HCT116 (cell line): ENCODE measurements around the gene GDPD1. TPM values are rescaled to one million over a fixed set of nuclear protein-coding genes. Genes with fewer than 3 reads are reported as not detected.
"Not testable (repeated sequence)": the region's sequence is repeated elsewhere in the genome, so short reads cannot be mapped to it uniquely, and the experiment has no call there.

Source experiments
- ATAC-seq: fragments of 200-7000 bp; cut with Tn5 transposase; 2 replicates; pipeline ENCODE4 v1.9.1; 2020; ENCODE audit warnings: mild to moderate bottlenecking, moderate library complexity
- BruUV-seq: library from RNA; stranded (reverse); fragments of 400-500 nt; replicated peaks from 2 replicates; lab custom pipeline; 2021; lab: Mats Ljungman, UMichigan
- CTCF ChIA-PET: fragments of 300-600 bp; sonication (Branson Sonifier 250); formaldehyde crosslinking; loops from one replicate; lab custom pipeline; 2021; ENCODE audit warnings: antibody characterized with exemption; lab: Charles Lee
- POLR2A ChIA-PET: fragments of 300-600, 350-600 bp; sonication (Branson Sonifier 250); formaldehyde crosslinking; loops from one replicate; lab custom pipeline; 2021; ENCODE audit warnings: antibody characterized with exemption; lab: Charles Lee
- RAD21 ChIA-PET, 2 experiments: fragments of 300-600 bp; sonication (Branson Sonifier 250); formaldehyde crosslinking; loops; one replicate each; lab custom pipeline; 2023; ENCODE audit warnings: low total read pairs in 2 of 2; ENCODE audit not compliant: uncharacterized antibody in 2 of 2, unreplicated experiment in 2 of 2, low non-redundant PET in 1 of 2; lab: Charles Lee
- DNase-seq: peaks from one replicate; pipeline ENCODE4 v3.0.0-alpha.2; 2010; ENCODE audit warnings: low read depth, low spot score
- H2AFZ ChIP-seq: fragments of 200-600 bp; shearing (Covaris generic), sonication (generic); 2 replicates; pipeline ENCODE4 v1.6.1; 2017; ENCODE audit warnings: low read depth, mixed run types, mixed read lengths, antibody characterized with exemption, low read length; ENCODE audit not compliant: poor library complexity, severe bottlenecking
- H3K27ac ChIP-seq: 2 replicates; pipeline ENCODE4 v1.5.1; 2012; ENCODE audit warnings: low read depth, low read length
- H3K27me3 ChIP-seq: fragments of 200-600 bp; sonication (generic); 2 replicates; pipeline ENCODE4 v1.6.1; 2016; ENCODE audit warnings: mixed run types, low read length, mixed read lengths; ENCODE audit not compliant: insufficient read depth
- H3K36me3 ChIP-seq, 2 experiments: fragments of 200-500 bp in 1 of 2; fragments of 200-600 bp in 1 of 2; sonication (Bioruptor generic) in 1 of 2; sonication (generic) in 1 of 2; 2 replicates each; pipeline versions ENCODE4 v1.5.1 to v1.6.1; 2014 to 2016; ENCODE audit warnings: low read length in 2 of 2, inconsistent platforms in 1 of 2, mixed read lengths in 1 of 2, mixed run types in 1 of 2; ENCODE audit not compliant: insufficient read depth in 2 of 2, control insufficient read depth in 1 of 2
- H3K4me1 ChIP-seq, 2 experiments: fragments of 200-600 bp in 1 of 2; sonication (generic) in 1 of 2; 2 replicates each; pipeline versions ENCODE4 v1.5.1 to v1.6.1; 2012 to 2017; ENCODE audit warnings: low read length in 2 of 2, inconsistent platforms in 1 of 2, mild to moderate bottlenecking in 1 of 2, mixed read lengths in 1 of 2, mixed run types in 1 of 2, moderate library complexity in 1 of 2; ENCODE audit not compliant: insufficient read depth in 2 of 2, control insufficient read depth in 1 of 2
- H3K4me2 ChIP-seq: fragments of 200-600 bp; sonication (generic); 2 replicates; pipeline ENCODE4 v1.6.1; 2017; ENCODE audit warnings: mixed run types, low read length, mixed read lengths
- H3K4me3 ChIP-seq, 2 experiments: fragments of 200-600 bp in 1 of 2; sonication (generic) in 1 of 2; replicated peaks in 1 of 2; 2 replicates each; pipeline ENCODE4 v1.5.1; 2011 to 2016; ENCODE audit warnings: low read length in 2 of 2, control low read depth in 1 of 2, low read depth in 1 of 2, mild to moderate bottlenecking in 1 of 2, mixed read lengths in 1 of 2, mixed run types in 1 of 2
- H3K79me2 ChIP-seq: fragments of 200-600 bp; sonication (generic); 2 replicates; pipeline ENCODE4 v1.6.1; 2017; ENCODE audit warnings: mild to moderate bottlenecking, mixed run types, low read length, moderate library complexity, mixed read lengths; ENCODE audit not compliant: insufficient read depth
- H3K9ac ChIP-seq: fragments of 200-600 bp; sonication (generic); 2 replicates; pipeline ENCODE4 v1.6.1; 2016; ENCODE audit warnings: low read length, mixed read lengths
- H3K9me2 ChIP-seq: fragments of 200-600 bp; sonication (generic), shearing (Covaris generic); 2 replicates; pipeline ENCODE4 v1.6.1; 2017; ENCODE audit warnings: mixed run types, mild to moderate bottlenecking, moderate library complexity; ENCODE audit not compliant: insufficient read depth
- H3K9me3 ChIP-seq, 2 experiments: fragments of 200-500 bp in 1 of 2; fragments of 200-600 bp in 1 of 2; sonication (Bioruptor generic) in 1 of 2; sonication (generic) in 1 of 2; 2 replicates each; pipeline ENCODE4 v1.6.1; 2014 to 2017; ENCODE audit warnings: low read length in 2 of 2, mixed read lengths in 2 of 2, inconsistent platforms in 1 of 2, low read depth in 1 of 2, mild to moderate bottlenecking in 1 of 2, mixed run types in 1 of 2, moderate library complexity in 1 of 2; ENCODE audit not compliant: control insufficient read depth in 1 of 2, insufficient read depth in 1 of 2
- H4K20me1 ChIP-seq: fragments of 200-600 bp; sonication (generic), shearing (Covaris generic); 2 replicates; pipeline ENCODE4 v1.6.1; 2017; ENCODE audit warnings: mixed run types, mild to moderate bottlenecking, moderate library complexity; ENCODE audit not compliant: insufficient read depth
- EGR1 ChIP-seq: IDR thresholded peaks from 2 replicates; pipeline ENCODE4 v1.6.1; 2012; ENCODE audit warnings: low read depth
- ELF1 ChIP-seq: IDR thresholded peaks from 2 replicates; pipeline ENCODE4 v1.6.1; 2012; ENCODE audit warnings: low read depth, borderline replicate concordance
- EZH2phosphoT487 ChIP-seq: fragments of 200-600 bp; IDR thresholded peaks from 2 replicates; pipeline ENCODE4 v1.6.1; 2018; ENCODE audit warnings: antibody characterized with exemption, borderline replicate concordance
- SIN3A ChIP-seq: IDR thresholded peaks from 2 replicates; pipeline ENCODE4 v1.6.1; 2012; ENCODE audit warnings: low read depth
- TCF7L2 ChIP-seq: IDR thresholded peaks from 2 replicates; pipeline ENCODE4 v1.7.0; 2011; ENCODE audit warnings: borderline replicate concordance, inconsistent platforms; ENCODE audit not compliant: insufficient read depth, insufficient read length; ENCODE audit errors: extremely low read depth
- intact Hi-C: fragments of 100-400 bp; cut with micrococcal nuclease; formaldehyde crosslinking; loops from 2 replicates; pipeline ENCODE4 v1.10.0; 2022
- total RNA-seq: library from RNA; stranded (reverse); gene quantifications from one replicate; pipeline ENCODE4 v1.2.1, GENCODE V29; 2021; ENCODE audit not compliant: unreplicated experiment
- TF ChIP-seq, protein P1 (sequence below): IDR thresholded peaks from 2 replicates; pipeline ENCODE4 v1.6.1; 2012; ENCODE audit warnings: low read depth
- TF ChIP-seq, protein P2 (sequence below), 3 experiments: fragments of 200-600 bp in 1 of 3; sonication (generic) in 1 of 3; IDR thresholded peaks in 2 of 3; conservative IDR thresholded peaks in 1 of 3; 2 replicates each; pipeline ENCODE4 v1.5.1; 2012 to 2017; ENCODE audit warnings: low read depth in 2 of 3, low read length in 2 of 3, antibody characterized with exemption in 1 of 3, borderline replicate concordance in 1 of 3, control low read depth in 1 of 3, mild to moderate bottlenecking in 1 of 3, mixed read lengths in 1 of 3, mixed run types in 1 of 3, moderate library complexity in 1 of 3; ENCODE audit not compliant: insufficient read depth in 1 of 3
- TF ChIP-seq, protein P3 (sequence below): IDR thresholded peaks from 2 replicates; pipeline ENCODE4 v1.6.1; 2012
- TF ChIP-seq, protein P4 (sequence below): IDR thresholded peaks from 2 replicates; pipeline ENCODE4 v1.6.1; 2011; ENCODE audit warnings: mild to moderate bottlenecking, low read length, moderate library complexity; ENCODE audit not compliant: insufficient replicate concordance; ENCODE audit errors: extremely low read depth

GDPD1 gene
- total RNA-seq, 1 experiment from 2014 or later: 13.7 TPM

DNA sequence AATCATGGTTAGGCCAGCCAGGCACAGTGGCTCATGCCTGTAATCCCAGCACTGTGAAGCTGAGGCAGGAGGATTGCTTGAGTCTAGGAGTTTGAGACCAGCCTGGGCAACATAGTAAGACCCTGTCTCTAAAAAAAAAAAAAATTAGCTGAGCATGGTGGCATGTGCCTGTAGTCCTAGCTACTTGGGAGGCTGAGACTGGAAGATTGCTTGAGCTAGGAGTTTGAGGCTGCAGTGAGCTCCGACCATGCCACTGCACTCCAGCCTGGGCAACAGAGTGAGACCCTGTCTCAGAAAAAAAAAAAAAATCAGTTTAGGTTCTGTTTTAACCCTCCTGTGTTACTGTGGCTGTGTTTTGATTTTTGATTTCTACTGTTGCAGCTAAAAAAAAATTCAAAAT, 8.3 kb downstream of the GDPD1 start:
- H3K36me3 ChIP-seq, H3K9me3 ChIP-seq, DNase-seq, H2AFZ ChIP-seq, intact Hi-C loops, H3K4me1 ChIP-seq, H3K4me2 ChIP-seq, H3K79me2 ChIP-seq, H3K4me3 ChIP-seq, BruUV-seq, H3K9me2 ChIP-seq, RAD21 ChIA-PET, H3K27ac ChIP-seq, H3K27me3 ChIP-seq, H3K9ac ChIP-seq, H4K20me1 ChIP-seq, ATAC-seq: not testable (repeated sequence)
- POLR2A ChIA-PET: interaction anchor here (1.3 kb wide), 1 partner anchor 10 kb away, joined by 3 read pairs; no protein-coding TSS in a partner anchor
- CTCF ChIA-PET: interaction anchor here (0.7 to 1.1 kb wide), 2 partner anchors 8 to 18 kb away, joined by 3 to 4 read pairs; partner anchors contain the start of gene GDPD1

DNA sequence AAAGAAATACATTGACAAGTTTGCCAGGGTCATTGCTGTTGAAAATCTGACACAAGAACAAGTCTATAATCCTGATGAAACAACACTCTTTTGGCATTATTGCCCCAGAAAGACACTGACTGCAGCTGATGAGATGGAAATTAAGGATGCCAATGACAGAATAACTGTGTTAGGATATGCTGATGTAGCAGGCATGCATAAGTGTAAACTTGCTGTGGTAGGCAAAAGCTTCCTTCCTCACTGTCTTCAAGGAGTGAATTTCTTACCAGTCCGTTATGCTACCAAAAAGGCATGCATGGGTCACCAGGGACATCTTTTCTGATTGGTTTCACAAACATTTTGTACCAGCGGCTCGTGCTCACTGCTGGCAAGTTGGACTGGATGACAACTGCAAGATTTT, 10.5 kb downstream of the GDPD1 start:
- no peaks in the 10 kb centered on the region for H3K27me3 ChIP-seq
- no peaks in the 10 kb centered on the region for H3K9me3 ChIP-seq
- no peaks in the 10 kb centered on the region for H3K9me2 ChIP-seq
- no peak overlapping the region for H3K4me2 ChIP-seq
- H3K9ac ChIP-seq: no peak overlapping the region
- H4K20me1 ChIP-seq: no peaks in the 10 kb centered on the region
- no peak for ATAC-seq
- no peaks in the 10 kb centered on the region for H3K36me3 ChIP-seq
- intact Hi-C loops: no loop called here
- no peak for TF ChIP-seq EGR1
- TF ChIP-seq, protein P1, sequence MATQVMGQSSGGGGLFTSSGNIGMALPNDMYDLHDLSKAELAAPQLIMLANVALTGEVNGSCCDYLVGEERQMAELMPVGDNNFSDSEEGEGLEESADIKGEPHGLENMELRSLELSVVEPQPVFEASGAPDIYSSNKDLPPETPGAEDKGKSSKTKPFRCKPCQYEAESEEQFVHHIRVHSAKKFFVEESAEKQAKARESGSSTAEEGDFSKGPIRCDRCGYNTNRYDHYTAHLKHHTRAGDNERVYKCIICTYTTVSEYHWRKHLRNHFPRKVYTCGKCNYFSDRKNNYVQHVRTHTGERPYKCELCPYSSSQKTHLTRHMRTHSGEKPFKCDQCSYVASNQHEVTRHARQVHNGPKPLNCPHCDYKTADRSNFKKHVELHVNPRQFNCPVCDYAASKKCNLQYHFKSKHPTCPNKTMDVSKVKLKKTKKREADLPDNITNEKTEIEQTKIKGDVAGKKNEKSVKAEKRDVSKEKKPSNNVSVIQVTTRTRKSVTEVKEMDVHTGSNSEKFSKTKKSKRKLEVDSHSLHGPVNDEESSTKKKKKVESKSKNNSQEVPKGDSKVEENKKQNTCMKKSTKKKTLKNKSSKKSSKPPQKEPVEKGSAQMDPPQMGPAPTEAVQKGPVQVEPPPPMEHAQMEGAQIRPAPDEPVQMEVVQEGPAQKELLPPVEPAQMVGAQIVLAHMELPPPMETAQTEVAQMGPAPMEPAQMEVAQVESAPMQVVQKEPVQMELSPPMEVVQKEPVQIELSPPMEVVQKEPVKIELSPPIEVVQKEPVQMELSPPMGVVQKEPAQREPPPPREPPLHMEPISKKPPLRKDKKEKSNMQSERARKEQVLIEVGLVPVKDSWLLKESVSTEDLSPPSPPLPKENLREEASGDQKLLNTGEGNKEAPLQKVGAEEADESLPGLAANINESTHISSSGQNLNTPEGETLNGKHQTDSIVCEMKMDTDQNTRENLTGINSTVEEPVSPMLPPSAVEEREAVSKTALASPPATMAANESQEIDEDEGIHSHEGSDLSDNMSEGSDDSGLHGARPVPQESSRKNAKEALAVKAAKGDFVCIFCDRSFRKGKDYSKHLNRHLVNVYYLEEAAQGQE: no peak
- no peak for TF ChIP-seq TCF7L2
- TF ChIP-seq SIN3A: no peak
- no peak for TF ChIP-seq EZH2phosphoT487
- no peak for TF ChIP-seq ELF1
- TF ChIP-seq, protein P2, sequence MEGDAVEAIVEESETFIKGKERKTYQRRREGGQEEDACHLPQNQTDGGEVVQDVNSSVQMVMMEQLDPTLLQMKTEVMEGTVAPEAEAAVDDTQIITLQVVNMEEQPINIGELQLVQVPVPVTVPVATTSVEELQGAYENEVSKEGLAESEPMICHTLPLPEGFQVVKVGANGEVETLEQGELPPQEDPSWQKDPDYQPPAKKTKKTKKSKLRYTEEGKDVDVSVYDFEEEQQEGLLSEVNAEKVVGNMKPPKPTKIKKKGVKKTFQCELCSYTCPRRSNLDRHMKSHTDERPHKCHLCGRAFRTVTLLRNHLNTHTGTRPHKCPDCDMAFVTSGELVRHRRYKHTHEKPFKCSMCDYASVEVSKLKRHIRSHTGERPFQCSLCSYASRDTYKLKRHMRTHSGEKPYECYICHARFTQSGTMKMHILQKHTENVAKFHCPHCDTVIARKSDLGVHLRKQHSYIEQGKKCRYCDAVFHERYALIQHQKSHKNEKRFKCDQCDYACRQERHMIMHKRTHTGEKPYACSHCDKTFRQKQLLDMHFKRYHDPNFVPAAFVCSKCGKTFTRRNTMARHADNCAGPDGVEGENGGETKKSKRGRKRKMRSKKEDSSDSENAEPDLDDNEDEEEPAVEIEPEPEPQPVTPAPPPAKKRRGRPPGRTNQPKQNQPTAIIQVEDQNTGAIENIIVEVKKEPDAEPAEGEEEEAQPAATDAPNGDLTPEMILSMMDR (IDR thresholded peaks at IDR 0.05 in 2 of 3, conservative IDR thresholded peaks at IDR 0.05 in 1 of 3; ENCODE audit: borderline replicate concordance in 1 of 3, insufficient read depth in 1 of 3, low read depth in 2 of 3, low read length in 2 of 3): no peak
- TF ChIP-seq, protein P3, sequence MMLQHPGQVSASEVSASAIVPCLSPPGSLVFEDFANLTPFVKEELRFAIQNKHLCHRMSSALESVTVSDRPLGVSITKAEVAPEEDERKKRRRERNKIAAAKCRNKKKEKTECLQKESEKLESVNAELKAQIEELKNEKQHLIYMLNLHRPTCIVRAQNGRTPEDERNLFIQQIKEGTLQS: no peak
- TF ChIP-seq, protein P4, sequence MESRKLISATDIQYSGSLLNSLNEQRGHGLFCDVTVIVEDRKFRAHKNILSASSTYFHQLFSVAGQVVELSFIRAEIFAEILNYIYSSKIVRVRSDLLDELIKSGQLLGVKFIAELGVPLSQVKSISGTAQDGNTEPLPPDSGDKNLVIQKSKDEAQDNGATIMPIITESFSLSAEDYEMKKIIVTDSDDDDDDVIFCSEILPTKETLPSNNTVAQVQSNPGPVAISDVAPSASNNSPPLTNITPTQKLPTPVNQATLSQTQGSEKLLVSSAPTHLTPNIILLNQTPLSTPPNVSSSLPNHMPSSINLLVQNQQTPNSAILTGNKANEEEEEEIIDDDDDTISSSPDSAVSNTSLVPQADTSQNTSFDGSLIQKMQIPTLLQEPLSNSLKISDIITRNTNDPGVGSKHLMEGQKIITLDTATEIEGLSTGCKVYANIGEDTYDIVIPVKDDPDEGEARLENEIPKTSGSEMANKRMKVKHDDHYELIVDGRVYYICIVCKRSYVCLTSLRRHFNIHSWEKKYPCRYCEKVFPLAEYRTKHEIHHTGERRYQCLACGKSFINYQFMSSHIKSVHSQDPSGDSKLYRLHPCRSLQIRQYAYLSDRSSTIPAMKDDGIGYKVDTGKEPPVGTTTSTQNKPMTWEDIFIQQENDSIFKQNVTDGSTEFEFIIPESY: no peak
- no TSS peak for BruUV-seq
- ChIA-PET RAD21 (no interaction called here), CTCF (no interaction called here), POLR2A (no interaction called here)
- H3K79me2 ChIP-seq: no peaks in the 10 kb centered on the region
- no peak overlapping the region for H3K27ac ChIP-seq
- no peak overlapping the region for H2AFZ ChIP-seq
- DNase-seq: no peak
- H3K4me3 ChIP-seq: no peak overlapping the region
- no peaks in the 10 kb centered on the region for H3K4me1 ChIP-seq
